IMR-90 (cell line): Measurements from ENCODE around the gene ANKRD22.

Experiments used
- POLR2A ChIP-seq: IDR thresholded peaks from 2 replicates; pipeline ENCODE4 v1.6.1; 2012; ENCODE audit warnings: mild to moderate bottlenecking, low read depth, low read length
- RCOR1 ChIP-seq: IDR thresholded peaks from 2 replicates; pipeline ENCODE4 v1.6.1; 2012; ENCODE audit warnings: mild to moderate bottlenecking, low read length, improper control_type of control experiment; ENCODE audit not compliant: insufficient replicate concordance
- USF2 ChIP-seq: fragments of 150-350 bp; IDR thresholded peaks from 2 replicates; pipeline ENCODE4 v1.6.1; 2017; ENCODE audit warnings: mild to moderate bottlenecking, antibody characterized with exemption, low read length, low read depth
- TF ChIP-seq, protein P1 (sequence below): conservative IDR thresholded peaks from 2 replicates; pipeline ENCODE4 v1.5.1; 2012; ENCODE audit warnings: mild to moderate bottlenecking, low read depth, low read length, improper control_type of control experiment

DNA sequence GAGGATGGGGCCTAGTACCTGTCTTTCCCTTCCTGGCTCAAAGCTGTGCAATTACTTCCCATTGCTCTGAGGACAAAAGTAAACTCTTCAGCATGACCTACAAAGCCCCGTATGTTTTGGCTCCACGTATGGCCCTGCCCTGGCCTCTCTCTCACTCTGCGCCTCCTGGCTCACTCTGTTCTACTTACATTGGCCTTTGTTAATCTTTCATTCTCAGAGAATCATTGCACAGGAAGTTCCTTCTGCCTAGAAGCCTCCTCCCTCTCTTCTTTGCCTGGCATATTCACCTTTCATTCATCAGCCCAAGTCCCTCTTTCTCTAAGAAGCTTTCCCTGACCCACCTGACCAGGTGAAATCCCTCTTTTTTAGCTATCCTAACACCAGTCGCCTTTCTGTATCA is 25.3 kb downstream of the ANKRD22 start:
- TF ChIP-seq, protein P1, sequence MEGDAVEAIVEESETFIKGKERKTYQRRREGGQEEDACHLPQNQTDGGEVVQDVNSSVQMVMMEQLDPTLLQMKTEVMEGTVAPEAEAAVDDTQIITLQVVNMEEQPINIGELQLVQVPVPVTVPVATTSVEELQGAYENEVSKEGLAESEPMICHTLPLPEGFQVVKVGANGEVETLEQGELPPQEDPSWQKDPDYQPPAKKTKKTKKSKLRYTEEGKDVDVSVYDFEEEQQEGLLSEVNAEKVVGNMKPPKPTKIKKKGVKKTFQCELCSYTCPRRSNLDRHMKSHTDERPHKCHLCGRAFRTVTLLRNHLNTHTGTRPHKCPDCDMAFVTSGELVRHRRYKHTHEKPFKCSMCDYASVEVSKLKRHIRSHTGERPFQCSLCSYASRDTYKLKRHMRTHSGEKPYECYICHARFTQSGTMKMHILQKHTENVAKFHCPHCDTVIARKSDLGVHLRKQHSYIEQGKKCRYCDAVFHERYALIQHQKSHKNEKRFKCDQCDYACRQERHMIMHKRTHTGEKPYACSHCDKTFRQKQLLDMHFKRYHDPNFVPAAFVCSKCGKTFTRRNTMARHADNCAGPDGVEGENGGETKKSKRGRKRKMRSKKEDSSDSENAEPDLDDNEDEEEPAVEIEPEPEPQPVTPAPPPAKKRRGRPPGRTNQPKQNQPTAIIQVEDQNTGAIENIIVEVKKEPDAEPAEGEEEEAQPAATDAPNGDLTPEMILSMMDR, result no peak
- TF ChIP-seq RCOR1, result no peak
- no peak for TF ChIP-seq POLR2A
- TF ChIP-seq USF2, result no peak
